Esophagus (tissue), 2 donors: ENCODE measurements around the gene PRKD1. TPM values are rescaled to one million over a fixed set of nuclear protein-coding genes. Genes with fewer than 3 reads are reported as not detected.
"Not testable (repeated sequence)": the region's sequence is repeated elsewhere in the genome, so short reads cannot be mapped to it uniquely, and the experiment has no call there.

Experiments
- H3K27ac ChIP-seq, 2 donors: one replicate each; pipeline ENCODE4 v1.5.1; 2013; ENCODE audit warnings: low read depth in 2 of 2, mild to moderate bottlenecking in 2 of 2, inconsistent platforms in 1 of 2, low read length in 1 of 2, moderate library complexity in 1 of 2
- H3K27me3 ChIP-seq, 2 donors: one replicate each; pipeline ENCODE4 v1.6.1; 2013; ENCODE audit warnings: low read length in 2 of 2, control low read depth in 1 of 2, mild to moderate bottlenecking in 1 of 2; ENCODE audit not compliant: insufficient read depth in 2 of 2, control insufficient read depth in 1 of 2
- H3K36me3 ChIP-seq, 2 donors: one replicate each; pipeline ENCODE4 v1.6.1; 2013; ENCODE audit warnings: low read length in 1 of 2; ENCODE audit not compliant: control insufficient read depth in 2 of 2, insufficient read depth in 2 of 2
- H3K4me1 ChIP-seq, 2 donors: one replicate each; pipeline ENCODE4 v1.6.1; 2013; ENCODE audit warnings: low read length in 1 of 2; ENCODE audit not compliant: control insufficient read depth in 2 of 2, insufficient read depth in 2 of 2
- H3K4me3 ChIP-seq, 2 donors: one replicate each; pipeline ENCODE4 v1.5.1; 2013; ENCODE audit warnings: low read length in 2 of 2, mild to moderate bottlenecking in 2 of 2, low read depth in 1 of 2, moderate library complexity in 1 of 2
- H3K9me3 ChIP-seq, 2 donors: one replicate each; pipeline ENCODE4 v1.6.1; 2013; ENCODE audit warnings: mild to moderate bottlenecking in 2 of 2, low read depth in 1 of 2, low read length in 1 of 2, moderate library complexity in 1 of 2; ENCODE audit not compliant: control insufficient read depth in 2 of 2, insufficient read depth in 1 of 2
- WGBS, 2 donors: extraction: QIAGEN DNeasy Blood & Tissue Kit; methylation state at CpG; one replicate each; pipeline ENCODE4 v1.1.7; 2013; 5-methylcytosine and 5-hydroxymethylcytosine counted together
- polyA plus RNA-seq, 2 donors: library from polyadenylated mRNA; stranded (reverse); fragments of 200-250 nt; gene quantifications; one replicate each; pipeline ENCODE4 v1.2.3, GENCODE V29; 2013
- donor health status: healthy with polysubstance abuse.
- donor health status: Bipolar disorder and iron deficiency.

PRKD1 gene
- polyA plus RNA-seq, 2 donors: 1.1 to 1.4 TPM

DNA sequence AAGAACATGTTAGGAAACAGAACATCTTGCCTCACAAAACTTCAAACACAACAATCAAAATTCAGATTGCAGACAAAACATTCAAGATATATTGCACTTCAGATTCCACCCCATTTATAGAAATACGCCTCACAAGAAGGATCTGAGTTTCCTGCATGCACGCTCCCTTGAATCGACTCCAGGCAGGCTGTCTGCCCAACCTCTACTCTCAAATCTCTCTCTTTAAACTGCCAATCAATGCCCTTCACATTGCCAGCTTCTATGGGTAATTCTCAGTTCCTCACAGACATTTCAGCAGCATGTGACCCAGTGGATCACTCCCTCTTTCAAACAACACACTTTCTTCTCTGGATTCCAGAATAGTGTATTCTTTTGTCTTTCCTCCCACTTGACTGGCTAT is 184.1 kb downstream of the PRKD1 start:
- no peaks in the 10 kb centered on the region for H3K9me3 ChIP-seq
- no peaks in the 10 kb centered on the region for H3K27me3 ChIP-seq
- H3K27ac ChIP-seq: peak overlapping the region in 1 of 2 donors; percentile 7
- WGBS, 2 donors: 59 to 60% methylated on average over 3 of the region's 3 CpGs
- H3K4me3 ChIP-seq: no peak overlapping the region
- no peaks in the 10 kb centered on the region for H3K36me3 ChIP-seq
- H3K4me1 ChIP-seq: no peaks in the 10 kb centered on the region

DNA sequence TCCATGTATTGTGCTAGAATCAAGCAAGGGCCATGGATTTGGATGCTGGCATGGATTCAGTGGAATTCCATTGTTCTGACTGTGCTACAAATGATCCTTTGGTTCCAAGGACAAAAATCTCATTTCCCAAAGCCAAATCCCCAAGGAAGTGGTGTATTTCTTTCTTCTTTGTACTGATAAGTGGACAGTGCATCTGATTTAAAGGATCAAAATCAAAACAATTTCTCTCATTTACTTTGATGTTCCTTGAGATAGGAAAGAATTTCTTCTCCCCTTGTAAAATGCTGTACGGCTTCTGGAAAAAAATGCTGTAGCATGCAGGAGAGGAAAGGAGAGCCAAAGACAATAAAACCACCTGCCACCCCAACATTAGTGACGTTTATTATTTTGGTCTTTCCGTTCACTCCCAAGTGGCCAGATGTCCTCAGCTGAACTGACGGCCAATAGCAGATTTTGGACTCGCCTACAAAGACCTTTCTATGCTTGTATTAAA is 185.7 kb downstream of the PRKD1 start:
- H3K4me3 ChIP-seq: no peak overlapping the region
- H3K36me3 ChIP-seq: no peaks in the 10 kb centered on the region
- no peaks in the 10 kb centered on the region for H3K4me1 ChIP-seq
- no peaks in the 10 kb centered on the region for H3K27me3 ChIP-seq
- 54 to 60% methylated on average over 5 of the region's 5 CpGs for WGBS, 2 donors
- H3K9me3 ChIP-seq: no peaks in the 10 kb centered on the region
- H3K27ac ChIP-seq: no peak overlapping the region

DNA sequence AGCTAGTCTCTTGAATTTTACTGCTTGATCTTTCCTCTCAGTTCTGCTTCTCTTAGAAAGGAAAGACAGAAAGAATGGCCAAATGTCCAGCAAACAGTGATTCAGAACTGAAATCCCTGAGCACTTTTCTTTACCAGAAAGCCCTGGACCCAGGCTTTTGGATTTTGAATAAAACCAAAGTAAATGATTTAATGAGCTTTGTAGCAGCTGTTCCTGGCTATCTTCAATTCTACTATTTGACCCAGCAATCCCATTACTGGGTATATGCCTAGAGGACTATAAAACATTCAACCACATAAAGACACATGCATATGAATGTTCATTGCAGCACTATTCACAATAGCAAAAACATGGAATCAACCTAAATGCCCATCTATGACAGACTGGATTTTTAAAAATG is 187.2 kb downstream of the PRKD1 start:
- Histone ChIP-seq H3K4me1 (no peaks in the 10 kb centered on the region), H3K9me3 (no peaks in the 10 kb centered on the region), H3K27me3 (no peaks in the 10 kb centered on the region), H3K4me3 (no peak overlapping the region), H3K27ac (no peak overlapping the region), H3K36me3 (no peaks in the 10 kb centered on the region)

- Histone ChIP-seq H3K9me3 (no peaks in the 10 kb centered on the region), H3K4me3 (no peak overlapping the region), H3K36me3 (no peaks in the 10 kb centered on the region), H3K27ac (no peak overlapping the region), H3K27me3 (no peaks in the 10 kb centered on the region), H3K4me1 (no peaks in the 10 kb centered on the region)
- 91 to 96% methylated on average over 1 of the region's 1 CpG for WGBS, 2 donors
Observed at GRCh38 chr14:29738950-29739349, 188.7 kb downstream of the PRKD1 start.

GRCh38 chr14:29738056-29738455 is 189.6 kb downstream of the PRKD1 start:
- H3K9me3 ChIP-seq: no peaks in the 10 kb centered on the region
- no peak overlapping the region for H3K4me3 ChIP-seq
- 54 to 72% methylated on average over 1 of the region's 1 CpG for WGBS, 2 donors
- H3K27me3 ChIP-seq: no peaks in the 10 kb centered on the region
- no peak overlapping the region for H3K27ac ChIP-seq
- H3K36me3 ChIP-seq: no peaks in the 10 kb centered on the region
- no peaks in the 10 kb centered on the region for H3K4me1 ChIP-seq

DNA sequence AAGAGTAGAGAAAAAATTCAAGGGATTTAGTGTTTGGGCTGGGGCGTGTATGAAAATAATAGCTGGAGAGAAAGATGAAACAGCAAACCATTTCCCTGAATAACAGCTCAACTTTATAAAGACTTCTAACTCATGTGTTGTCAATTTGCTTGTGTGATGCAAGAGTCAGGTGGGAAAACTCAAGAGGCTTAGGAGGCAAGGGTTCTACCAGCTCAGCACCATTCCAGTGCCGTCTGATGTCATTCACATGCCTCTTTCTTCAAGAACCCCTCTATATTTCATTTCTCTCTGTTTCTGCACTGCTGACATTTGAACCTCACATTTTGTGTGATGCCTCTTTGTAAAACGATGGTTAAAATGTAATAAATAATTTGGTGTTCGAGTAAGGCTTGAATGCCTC is 192.2 kb downstream of the PRKD1 start:
- 89 to 91% methylated on average over 4 of the region's 4 CpGs for WGBS, 2 donors
- Histone ChIP-seq H3K9me3 (no peaks in the 10 kb centered on the region), H3K4me1 (no peaks in the 10 kb centered on the region), H3K4me3 (no peak overlapping the region), H3K36me3 (no peaks in the 10 kb centered on the region), H3K27ac (no peak overlapping the region), H3K27me3 (no peaks in the 10 kb centered on the region)

- Histone ChIP-seq H3K4me3 (no peak overlapping the region), H3K9me3 (no peaks in the 10 kb centered on the region), H3K36me3 (no peaks in the 10 kb centered on the region), H3K27ac (no peak overlapping the region), H3K4me1 (no peaks in the 10 kb centered on the region), H3K27me3 (no peaks in the 10 kb centered on the region)
- WGBS, 2 donors: 73 to 81% methylated on average over 1 of the region's 1 CpG
Observed at GRCh38 chr14:29734732-29735131, 192.9 kb downstream of the PRKD1 start.

- not testable (repeated sequence) for H3K4me3 ChIP-seq, H3K36me3 ChIP-seq, H3K27me3 ChIP-seq, H3K4me1 ChIP-seq, H3K9me3 ChIP-seq, H3K27ac ChIP-seq
- 84 to 86% methylated on average over 4 of the region's 4 CpGs for WGBS, 2 donors
Observed at GRCh38 chr14:29726560-29727331, 200.9 kb downstream of the PRKD1 start.

GRCh38 chr14:29724991-29725390 is 202.7 kb downstream of the PRKD1 start:
- no peaks in the 10 kb centered on the region for H3K36me3 ChIP-seq
- 48 to 52% methylated on average over 3 of the region's 3 CpGs for WGBS, 2 donors
- no peak overlapping the region for H3K4me3 ChIP-seq
- no peaks in the 10 kb centered on the region for H3K4me1 ChIP-seq
- no peak overlapping the region for H3K27ac ChIP-seq
- no peaks in the 10 kb centered on the region for H3K9me3 ChIP-seq
- no peaks in the 10 kb centered on the region for H3K27me3 ChIP-seq

DNA sequence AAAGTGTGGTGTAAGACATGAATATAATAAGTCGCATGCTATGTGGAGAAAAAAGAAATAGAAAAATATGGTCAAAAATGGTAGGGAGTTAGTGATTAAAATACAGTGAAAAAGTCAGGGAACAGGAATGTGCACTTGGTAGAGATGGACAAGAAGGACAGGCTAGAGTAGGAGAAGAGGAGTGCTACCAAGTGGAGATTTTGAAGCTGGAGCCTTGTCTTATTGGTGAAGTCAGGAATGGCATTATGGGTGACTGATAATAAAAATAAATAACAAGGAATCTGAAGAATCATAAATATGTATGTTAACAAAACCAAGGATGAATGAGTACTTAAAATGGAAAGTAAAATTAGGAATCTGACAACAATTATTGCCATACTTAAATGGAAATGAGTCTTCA is 204.8 kb downstream of the PRKD1 start:
- H3K36me3 ChIP-seq: no peaks in the 10 kb centered on the region
- H3K27ac ChIP-seq: no peak overlapping the region
- 95 to 97% methylated on average over 1 of the region's 1 CpG for WGBS, 2 donors

More for the DNA sequence above, 204.8 kb downstream of the PRKD1 start:
- no peak overlapping the region for H3K4me3 ChIP-seq
- H3K9me3 ChIP-seq: no peaks in the 10 kb centered on the region
- H3K4me1 ChIP-seq: no peaks in the 10 kb centered on the region
- H3K27me3 ChIP-seq: no peaks in the 10 kb centered on the region
